Subcutaneous adipose tissue (tissue), 4 donors: ENCODE results near the gene EEIG1. TPM values are rescaled to one million over a fixed set of nuclear protein-coding genes. Genes with fewer than 3 reads are reported as not detected.

Source experiments
- CTCF ChIP-seq: fragments of 450-650 bp; IDR thresholded peaks from one replicate; pipeline ENCODE4 v1.5.1; 2016; ENCODE audit warnings: low read depth, mild to moderate bottlenecking, control low read depth, antibody characterized with exemption, moderate library complexity
- total RNA-seq, 4 donors: library from RNA; depleted of rRNA; stranded (reverse); fragments of >200 nt; gene quantifications; one replicate each; pipeline ENCODE4 v1.1.0, GENCODE V29; 2016

EEIG1 gene
- total RNA-seq, 4 donors from 2014 or later, result 4.8 to 21.2 (median 8.1) TPM

- TF ChIP-seq CTCF, result no peak
Measured at GRCh38 chr9:127941062-127941960, 39.5 kb downstream of the EEIG1 start.

DNA sequence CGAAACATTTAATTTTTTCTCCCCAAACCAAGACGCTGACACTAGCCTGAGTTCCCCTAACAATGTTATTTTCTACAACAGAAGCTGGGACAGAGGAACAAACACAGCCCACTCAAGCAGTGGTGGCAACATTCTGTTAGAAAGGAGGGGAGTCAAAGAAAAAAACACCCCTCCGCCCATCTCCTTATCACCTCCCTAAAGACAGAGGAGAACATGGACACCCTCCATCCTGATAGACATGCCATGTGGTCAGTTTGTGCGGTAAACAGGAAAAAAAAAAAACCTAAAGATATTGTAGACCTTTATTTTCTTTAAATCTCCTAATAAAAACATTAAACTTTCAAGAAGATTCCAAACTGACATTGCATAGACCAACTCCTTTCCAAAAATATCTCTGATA is 40.2 kb downstream of the EEIG1 start:
- TF ChIP-seq CTCF, result no peak

DNA sequence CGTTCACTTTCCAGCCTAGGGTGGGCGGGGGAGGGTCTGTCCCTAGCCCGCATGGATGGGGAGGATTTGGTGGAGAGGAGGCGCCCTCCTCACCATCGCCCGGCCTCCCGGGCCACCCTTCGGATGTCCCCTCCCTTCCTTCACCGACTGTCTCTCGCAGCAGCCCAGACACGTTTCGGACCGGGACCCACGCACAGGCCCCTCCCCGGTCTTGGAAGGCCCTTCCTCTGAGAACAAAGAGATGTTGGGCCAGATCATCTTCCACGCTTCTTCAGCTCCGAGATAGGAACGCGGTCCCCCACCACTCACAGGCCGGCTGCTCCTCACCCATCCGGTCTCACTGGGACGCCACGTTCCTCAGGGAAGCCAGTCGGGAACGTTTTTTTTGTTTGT is 42.5 kb downstream of the EEIG1 start:
- TF ChIP-seq CTCF, result no peak

DNA sequence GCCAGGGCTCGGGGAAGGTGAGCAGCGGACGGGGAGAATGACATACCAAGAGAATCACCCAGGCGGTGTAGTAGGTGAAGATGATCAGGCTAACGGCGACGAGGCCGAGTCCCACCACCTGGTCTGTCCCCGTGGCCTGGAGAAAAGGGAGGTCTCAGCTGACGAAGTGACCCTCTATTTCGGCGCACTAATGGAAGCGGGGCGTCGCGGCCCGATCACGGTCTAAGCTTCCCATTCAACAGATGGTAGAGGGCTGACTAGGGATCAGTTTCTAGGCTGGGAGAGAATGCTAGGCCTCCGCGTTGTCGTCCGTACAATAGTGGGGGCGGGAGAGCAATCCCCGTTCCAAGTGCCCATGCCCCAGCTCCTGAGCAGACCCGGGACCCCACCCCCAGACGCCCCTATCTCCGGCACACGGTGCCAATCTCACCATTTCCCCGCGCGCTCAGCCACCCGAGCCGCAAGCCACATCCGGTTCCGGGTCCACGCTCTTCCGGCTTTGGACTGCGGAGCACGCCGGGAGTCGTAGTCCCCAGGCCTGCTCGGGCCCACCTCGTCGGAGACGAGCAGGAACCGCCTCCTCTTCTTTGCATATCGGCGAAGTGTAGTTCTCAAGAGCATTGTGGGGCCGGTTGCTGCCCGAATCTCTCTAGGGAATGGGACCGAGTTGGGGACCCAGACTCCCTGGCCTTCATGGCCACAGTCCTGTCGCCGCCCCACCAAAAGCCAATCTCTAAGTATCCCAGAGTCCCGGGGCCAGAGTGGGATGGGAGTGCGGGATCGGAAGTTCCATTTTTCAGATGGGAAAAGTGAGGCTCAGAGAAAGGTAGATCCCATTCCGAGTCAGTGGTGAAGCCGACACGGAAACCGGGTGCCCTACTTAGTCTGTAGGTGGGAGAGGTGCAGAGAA is 43.1 kb downstream of the EEIG1 start, which contains the start of gene DPM2:
DPM2 (minus strand) TSS at position 467 of the 910 bp plus-strand sequence; CDS start at position 433, 34 bp downstream.
- no peak for TF ChIP-seq CTCF

DNA sequence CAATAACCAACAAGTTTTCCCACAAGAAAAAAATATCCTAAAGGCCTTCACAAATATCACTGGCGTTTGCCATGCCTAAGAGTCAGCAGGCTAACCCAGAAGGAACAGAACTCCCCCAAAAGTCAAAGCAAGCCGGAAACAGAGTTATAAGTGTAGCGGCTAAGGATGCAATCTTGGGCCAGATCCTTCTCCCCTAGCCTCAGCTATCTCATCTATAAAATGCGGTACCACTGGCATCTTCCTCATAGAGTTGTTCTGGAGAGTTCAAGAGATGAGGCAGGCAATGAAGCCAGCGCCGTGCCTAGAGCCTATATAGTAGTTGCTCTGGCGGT is 43.8 kb downstream of the EEIG1 start:
- TF ChIP-seq CTCF, result no peak

DNA sequence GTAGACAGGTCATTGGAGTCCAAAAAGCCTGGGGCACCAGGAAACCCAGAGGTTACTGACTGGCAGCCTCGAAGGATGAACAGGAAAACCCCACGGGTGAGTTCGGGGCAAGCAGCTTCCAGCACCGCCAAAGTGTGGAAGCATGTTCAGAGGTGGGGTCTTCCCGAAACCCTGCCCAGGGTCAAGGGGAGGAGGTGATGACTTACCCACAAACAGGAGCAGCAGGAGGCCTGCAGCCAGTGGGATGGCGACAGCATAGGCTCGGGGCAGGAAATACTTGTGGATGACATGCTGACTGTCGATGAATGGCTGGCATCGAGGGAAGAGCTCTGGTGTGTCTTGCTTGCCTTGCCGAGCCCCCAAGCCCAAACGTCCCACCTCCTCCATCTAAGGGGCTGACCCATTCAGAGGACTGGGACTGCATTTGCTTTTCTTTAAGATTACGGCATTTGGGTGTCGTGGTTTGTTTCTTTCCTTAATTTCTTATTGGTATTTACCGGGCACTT is 44.4 kb downstream of the EEIG1 start:
- TF ChIP-seq CTCF, result no peak

- TF ChIP-seq CTCF, result no peak
Measured at GRCh38 chr9:127935765-127936221, 45.0 kb downstream of the EEIG1 start.
